GM12874 (cell line): Measurements from ENCODE around the gene ESYT2.

Experiments used
- CTCF ChIP-seq: IDR thresholded peaks from 2 replicates; pipeline ENCODE4 v1.5.1; 2011; ENCODE audit warnings: low read depth, mild to moderate bottlenecking, control low read depth, low read length, moderate library complexity; ENCODE audit not compliant: insufficient read depth

ESYT2 gene

GRCh38 chr7:158751199-158751598 is 78.1 kb downstream of the ESYT2 start:
- TF ChIP-seq CTCF: no peak

- no peak for TF ChIP-seq CTCF
These were observed 78.6 kb downstream of the ESYT2 start for GRCh38 chr7:158750702-158751101.

- no peak for TF ChIP-seq CTCF
These were observed 79.9 kb downstream of the ESYT2 start for GRCh38 chr7:158749396-158749795.

- TF ChIP-seq CTCF: no peak
These were observed 81.0 kb downstream of the ESYT2 start for GRCh38 chr7:158748335-158748734.

- TF ChIP-seq CTCF: no peak
These were observed 81.9 kb downstream of the ESYT2 start for GRCh38 chr7:158747408-158747807.

GRCh38 chr7:158746957-158747356 is 82.4 kb downstream of the ESYT2 start:
- TF ChIP-seq CTCF: no peak

GRCh38 chr7:158745057-158745715 is 84.1 kb downstream of the ESYT2 start:
- no peak for TF ChIP-seq CTCF
